ENCODE measurements around the gene GPR152.

GPR152 gene

DNA sequence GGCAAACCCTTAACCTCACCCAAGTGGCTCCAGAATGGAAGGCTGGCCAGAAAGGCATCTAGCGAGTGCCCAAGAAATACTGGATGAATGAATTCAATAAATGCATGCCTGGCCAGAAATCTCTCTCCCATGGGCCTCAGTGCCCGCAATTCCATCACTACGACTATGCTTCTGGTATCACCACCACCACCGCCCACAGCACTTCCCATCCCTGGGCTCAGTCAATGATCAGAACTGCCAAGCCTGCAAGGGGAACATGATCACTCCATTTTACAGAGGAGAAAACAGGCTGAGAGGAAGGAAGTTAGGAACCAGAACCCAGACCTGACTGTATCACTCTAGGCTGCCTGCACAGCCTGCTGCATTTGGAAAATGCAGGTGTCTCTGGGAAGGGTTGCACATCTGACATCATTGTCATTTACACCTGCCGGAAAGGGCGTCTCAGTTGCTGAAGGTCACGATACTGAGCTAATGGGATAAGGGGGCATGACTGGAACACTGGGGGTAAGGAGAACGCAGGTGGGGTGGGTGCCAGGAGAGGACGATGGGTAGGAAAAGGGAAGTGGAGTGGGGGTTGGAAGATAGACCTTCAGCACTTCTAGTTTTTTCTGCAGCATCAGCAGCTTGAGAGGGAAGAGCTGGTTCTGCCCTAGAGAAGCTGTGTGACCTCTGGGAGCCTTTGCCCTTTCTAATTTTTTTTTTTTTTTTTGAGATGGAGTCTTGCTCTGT is 3.2 kb downstream of the GPR152 start:
- TF ChIP-seq, protein P1, sequence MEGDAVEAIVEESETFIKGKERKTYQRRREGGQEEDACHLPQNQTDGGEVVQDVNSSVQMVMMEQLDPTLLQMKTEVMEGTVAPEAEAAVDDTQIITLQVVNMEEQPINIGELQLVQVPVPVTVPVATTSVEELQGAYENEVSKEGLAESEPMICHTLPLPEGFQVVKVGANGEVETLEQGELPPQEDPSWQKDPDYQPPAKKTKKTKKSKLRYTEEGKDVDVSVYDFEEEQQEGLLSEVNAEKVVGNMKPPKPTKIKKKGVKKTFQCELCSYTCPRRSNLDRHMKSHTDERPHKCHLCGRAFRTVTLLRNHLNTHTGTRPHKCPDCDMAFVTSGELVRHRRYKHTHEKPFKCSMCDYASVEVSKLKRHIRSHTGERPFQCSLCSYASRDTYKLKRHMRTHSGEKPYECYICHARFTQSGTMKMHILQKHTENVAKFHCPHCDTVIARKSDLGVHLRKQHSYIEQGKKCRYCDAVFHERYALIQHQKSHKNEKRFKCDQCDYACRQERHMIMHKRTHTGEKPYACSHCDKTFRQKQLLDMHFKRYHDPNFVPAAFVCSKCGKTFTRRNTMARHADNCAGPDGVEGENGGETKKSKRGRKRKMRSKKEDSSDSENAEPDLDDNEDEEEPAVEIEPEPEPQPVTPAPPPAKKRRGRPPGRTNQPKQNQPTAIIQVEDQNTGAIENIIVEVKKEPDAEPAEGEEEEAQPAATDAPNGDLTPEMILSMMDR (IDR thresholded peaks at IDR 0.05; ENCODE audit: low read length, missing control alignments): no peak
- no peak for DNase-seq (ENCODE audit: low read depth)
- H3K4me3 ChIP-seq (replicated peaks; ENCODE audit: low read depth, low read length): no peak overlapping the region

DNA sequence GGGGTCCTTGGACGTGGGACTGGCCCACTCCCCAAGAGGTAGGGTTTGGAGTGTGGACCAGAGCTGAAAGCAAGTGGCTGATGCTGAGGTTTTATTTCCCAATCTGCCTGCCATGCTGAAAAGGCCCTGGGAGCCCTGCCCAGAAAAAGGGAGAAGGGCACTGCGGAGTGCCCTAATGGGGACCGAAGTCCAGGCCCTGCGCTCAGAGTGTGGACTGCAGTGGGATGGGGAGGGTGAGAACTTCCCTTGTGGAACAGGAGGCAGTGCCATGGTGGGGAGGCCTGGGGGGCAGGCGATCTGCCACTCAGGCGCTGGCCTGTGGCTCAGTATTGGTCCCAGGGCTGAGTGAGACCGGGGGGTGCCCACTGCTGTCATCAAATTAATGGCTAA is 4.3 kb downstream of the GPR152 start:
- no peak overlapping the region for H3K4me3 ChIP-seq (replicated peaks; ENCODE audit: low read depth, low read length)
- TF ChIP-seq, protein P1 (IDR thresholded peaks at IDR 0.05; ENCODE audit: low read length, missing control alignments): no peak
- DNase-seq (ENCODE audit: low read depth): no peak

DNA sequence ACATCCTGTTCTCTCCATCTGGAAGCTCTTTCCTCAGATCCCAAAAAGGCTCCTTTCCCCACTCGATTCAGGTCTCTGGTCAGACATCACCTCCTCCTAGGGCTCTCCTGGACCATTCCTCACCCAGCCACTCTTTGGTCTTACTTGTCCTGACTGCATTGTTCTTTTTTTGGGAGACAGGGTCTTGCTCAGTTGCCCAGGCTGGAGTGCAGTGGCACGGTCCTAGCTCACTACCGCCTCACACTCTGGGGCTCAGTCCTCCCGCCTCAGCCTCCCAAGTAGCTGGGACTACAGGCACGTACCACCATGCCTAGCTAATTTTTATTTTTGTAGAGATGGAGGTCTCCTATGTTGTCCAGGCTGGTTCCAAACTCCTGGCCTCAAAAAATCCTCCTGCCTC is 7.0 kb downstream of the GPR152 start:
- no peak overlapping the region for H3K4me3 ChIP-seq (replicated peaks; ENCODE audit: low read depth, low read length)
- TF ChIP-seq, protein P1 (IDR thresholded peaks at IDR 0.05; ENCODE audit: low read length, missing control alignments): no peak
- no peak for DNase-seq (ENCODE audit: low read depth)

DNA sequence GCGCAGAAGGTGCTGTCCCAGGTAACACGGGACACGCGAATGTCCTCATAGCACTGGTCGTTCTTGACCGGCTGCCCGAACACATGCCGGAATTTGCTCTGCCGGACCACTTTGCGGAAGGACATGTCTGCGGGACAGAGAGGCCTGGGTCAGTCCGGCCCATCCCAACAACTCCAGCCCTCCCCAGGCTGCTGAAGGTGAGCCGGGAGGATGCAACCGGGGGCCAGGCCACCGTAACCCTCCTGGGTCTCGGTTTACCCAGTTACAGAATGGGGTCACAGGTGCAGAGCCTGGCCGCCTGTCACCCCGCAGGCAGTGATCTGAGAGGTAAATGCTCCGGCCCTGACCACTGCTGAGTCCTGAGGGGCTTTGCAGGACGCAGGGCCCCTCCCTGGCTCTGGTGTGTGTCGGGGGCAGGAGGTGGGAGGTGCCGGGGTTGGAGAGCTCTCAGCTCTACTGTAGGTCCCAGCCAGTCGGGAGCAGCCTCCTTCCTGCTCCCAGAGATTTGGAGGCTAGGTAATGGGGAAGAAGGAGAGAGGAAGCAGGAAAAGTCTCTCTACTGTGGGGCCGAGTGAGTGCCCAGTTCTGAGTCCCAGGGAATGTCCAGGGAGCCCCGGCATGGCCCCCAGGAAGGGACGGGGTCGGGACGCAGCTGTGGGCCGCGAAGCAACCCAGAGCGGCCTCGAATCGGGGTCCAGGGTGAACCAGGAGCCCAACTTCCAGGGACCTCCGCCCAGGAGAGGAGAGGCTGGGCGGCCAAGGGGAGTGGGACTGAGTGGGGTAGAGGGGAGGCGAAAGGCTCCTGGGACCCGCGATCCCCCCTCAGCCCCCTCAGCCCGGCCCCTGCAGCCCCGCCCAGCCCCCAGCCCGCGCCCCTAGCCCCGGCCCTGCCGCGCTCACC is 9.8 kb downstream of the GPR152 start:
- no peak for DNase-seq (ENCODE audit: low read depth)
- TF ChIP-seq, protein P1 (IDR thresholded peaks at IDR 0.05; ENCODE audit: low read length, missing control alignments): no peak
- peak overlapping the region; percentile 84 for H3K4me3 ChIP-seq (replicated peaks; ENCODE audit: low read depth, low read length)

DNA sequence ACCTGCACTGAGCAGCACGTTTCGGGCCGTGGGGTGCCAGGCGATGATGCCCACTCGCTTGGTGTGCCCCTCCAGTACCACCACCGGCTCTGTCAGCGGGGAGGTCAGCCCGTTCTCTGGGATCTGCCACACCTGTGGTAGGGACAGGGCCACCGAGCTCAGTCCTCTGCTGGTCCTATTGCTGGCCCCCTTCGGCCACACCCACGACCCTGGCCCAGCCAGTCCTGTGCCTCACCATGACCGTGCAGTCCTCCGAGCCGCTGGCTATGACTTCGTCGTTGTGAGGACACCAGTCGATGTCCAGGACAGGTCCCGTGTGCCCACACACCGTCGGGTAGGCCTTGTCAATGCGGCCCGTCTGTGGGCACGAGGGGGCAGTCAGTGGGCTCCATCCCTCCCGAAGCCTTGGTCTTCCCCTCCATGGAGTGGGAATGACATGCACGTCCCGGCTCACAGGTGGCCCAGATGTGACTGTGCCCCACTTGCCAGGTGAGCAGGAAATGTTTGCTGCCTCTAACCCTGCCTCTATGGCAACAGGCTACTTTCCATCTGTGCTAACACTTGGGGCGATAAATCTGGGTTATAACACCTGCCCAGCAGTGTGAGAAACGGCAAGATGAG is 10.7 kb downstream of the GPR152 start:
- no peak overlapping the region for H3K4me3 ChIP-seq (replicated peaks; ENCODE audit: low read depth, low read length)
- TF ChIP-seq, protein P1 (IDR thresholded peaks at IDR 0.05; ENCODE audit: low read length, missing control alignments): no peak
- DNase-seq (ENCODE audit: low read depth): no peak

DNA sequence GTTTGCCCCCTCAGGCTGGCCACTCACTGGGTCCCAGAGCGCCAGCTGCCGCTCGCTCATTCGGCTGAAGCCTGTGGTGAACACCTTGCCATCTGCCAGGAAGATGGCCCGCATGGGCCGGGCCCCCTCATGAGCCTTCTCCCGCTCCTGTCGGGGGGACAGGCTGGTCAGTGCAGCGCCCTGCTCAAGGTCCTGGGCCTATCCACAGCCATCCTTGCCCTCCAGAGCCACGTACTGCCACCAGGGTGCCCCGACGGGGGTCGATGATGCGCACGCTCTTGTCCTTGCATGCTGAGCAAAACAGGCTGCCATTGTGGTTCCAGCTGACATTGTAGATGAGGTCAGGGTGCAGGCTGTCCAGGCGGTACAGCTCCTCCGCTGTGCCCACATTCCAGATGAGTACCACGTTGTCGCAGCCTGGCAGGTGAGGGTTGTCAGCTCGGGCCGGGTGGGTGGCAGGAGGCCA is 11.4 kb downstream of the GPR152 start:
- no peak overlapping the region for H3K4me3 ChIP-seq (replicated peaks; ENCODE audit: low read depth, low read length)
- TF ChIP-seq, protein P1 (IDR thresholded peaks at IDR 0.05; ENCODE audit: low read length, missing control alignments): no peak
- no peak for DNase-seq (ENCODE audit: low read depth)

Data from fibroblast of pulmonary artery (primary cell).